Measurements from ENCODE around the gene AVPI1.

GRCh38 chr10:97701438-97702069 lies 14.5 kb upstream of the AVPI1 start:
- no peak for TF ChIP-seq POLR2AphosphoS5 (IDR thresholded peaks at IDR 0.05; ENCODE audit: low read depth, low read length)
- TF ChIP-seq POLR2A (IDR thresholded peaks at IDR 0.05; ENCODE audit: low read depth, low read length), result no peak
- no peak for TF ChIP-seq POU2F2 (IDR thresholded peaks at IDR 0.05; ENCODE audit: low read depth, low read length)
- no peak for TF ChIP-seq TAF1 (IDR thresholded peaks at IDR 0.05; ENCODE audit: low read depth, low read length)
- no peak for TF ChIP-seq SPI1 (IDR thresholded peaks at IDR 0.05; ENCODE audit: low read depth, low read length)
- no peak for TF ChIP-seq PAX5 (IDR thresholded peaks at IDR 0.05; ENCODE audit: insufficient read depth, low read length, severe bottlenecking)
